HCT116 (cell line): ENCODE measurements around the gene ZNF692. TPM values are rescaled to one million over a fixed set of nuclear protein-coding genes. Genes with fewer than 3 reads are reported as not detected.
A peak's percentile ranks its signal among the peaks of the same experiment; 100 is the strongest.

ENCODE experiments used
- ATAC-seq: fragments of 200-7000 bp; cut with Tn5 transposase; 2 replicates; pipeline ENCODE4 v1.9.1; 2020; ENCODE audit warnings: mild to moderate bottlenecking, moderate library complexity
- BruUV-seq: library from RNA; stranded (reverse); fragments of 400-500 nt; replicated peaks from 2 replicates; lab custom pipeline; 2021; lab: Mats Ljungman, UMichigan
- CTCF ChIA-PET: fragments of 300-600 bp; sonication (Branson Sonifier 250); formaldehyde crosslinking; loops from one replicate; lab custom pipeline; 2021; ENCODE audit warnings: antibody characterized with exemption; lab: Charles Lee
- POLR2A ChIA-PET: fragments of 300-600, 350-600 bp; sonication (Branson Sonifier 250); formaldehyde crosslinking; loops from one replicate; lab custom pipeline; 2021; ENCODE audit warnings: antibody characterized with exemption; lab: Charles Lee
- RAD21 ChIA-PET, 2 experiments: fragments of 300-600 bp; sonication (Branson Sonifier 250); formaldehyde crosslinking; loops; one replicate each; lab custom pipeline; 2023; ENCODE audit warnings: low total read pairs in 2 of 2; ENCODE audit not compliant: uncharacterized antibody in 2 of 2, unreplicated experiment in 2 of 2, low non-redundant PET in 1 of 2; lab: Charles Lee
- DNase-seq: peaks from one replicate; pipeline ENCODE4 v3.0.0-alpha.2; 2010; ENCODE audit warnings: low read depth, low spot score
- H2AFZ ChIP-seq: fragments of 200-600 bp; shearing (Covaris generic), sonication (generic); 2 replicates; pipeline ENCODE4 v1.6.1; 2017; ENCODE audit warnings: low read depth, mixed run types, mixed read lengths, antibody characterized with exemption, low read length; ENCODE audit not compliant: poor library complexity, severe bottlenecking
- H3K27ac ChIP-seq: 2 replicates; pipeline ENCODE4 v1.5.1; 2012; ENCODE audit warnings: low read depth, low read length
- H3K27me3 ChIP-seq: fragments of 200-600 bp; sonication (generic); 2 replicates; pipeline ENCODE4 v1.6.1; 2016; ENCODE audit warnings: mixed run types, low read length, mixed read lengths; ENCODE audit not compliant: insufficient read depth
- H3K36me3 ChIP-seq, 2 experiments: fragments of 200-500 bp in 1 of 2; fragments of 200-600 bp in 1 of 2; sonication (Bioruptor generic) in 1 of 2; sonication (generic) in 1 of 2; 2 replicates each; pipeline versions ENCODE4 v1.5.1 to v1.6.1; 2014 to 2016; ENCODE audit warnings: low read length in 2 of 2, inconsistent platforms in 1 of 2, mixed read lengths in 1 of 2, mixed run types in 1 of 2; ENCODE audit not compliant: insufficient read depth in 2 of 2, control insufficient read depth in 1 of 2
- H3K4me1 ChIP-seq, 2 experiments: fragments of 200-600 bp in 1 of 2; sonication (generic) in 1 of 2; 2 replicates each; pipeline versions ENCODE4 v1.5.1 to v1.6.1; 2012 to 2017; ENCODE audit warnings: low read length in 2 of 2, inconsistent platforms in 1 of 2, mild to moderate bottlenecking in 1 of 2, mixed read lengths in 1 of 2, mixed run types in 1 of 2, moderate library complexity in 1 of 2; ENCODE audit not compliant: insufficient read depth in 2 of 2, control insufficient read depth in 1 of 2
- H3K4me2 ChIP-seq: fragments of 200-600 bp; sonication (generic); 2 replicates; pipeline ENCODE4 v1.6.1; 2017; ENCODE audit warnings: mixed run types, low read length, mixed read lengths
- H3K4me3 ChIP-seq, 2 experiments: fragments of 200-600 bp in 1 of 2; sonication (generic) in 1 of 2; replicated peaks in 1 of 2; 2 replicates each; pipeline ENCODE4 v1.5.1; 2011 to 2016; ENCODE audit warnings: low read length in 2 of 2, control low read depth in 1 of 2, low read depth in 1 of 2, mild to moderate bottlenecking in 1 of 2, mixed read lengths in 1 of 2, mixed run types in 1 of 2
- H3K79me2 ChIP-seq: fragments of 200-600 bp; sonication (generic); 2 replicates; pipeline ENCODE4 v1.6.1; 2017; ENCODE audit warnings: mild to moderate bottlenecking, mixed run types, low read length, moderate library complexity, mixed read lengths; ENCODE audit not compliant: insufficient read depth
- H3K9ac ChIP-seq: fragments of 200-600 bp; sonication (generic); 2 replicates; pipeline ENCODE4 v1.6.1; 2016; ENCODE audit warnings: low read length, mixed read lengths
- H3K9me2 ChIP-seq: fragments of 200-600 bp; sonication (generic), shearing (Covaris generic); 2 replicates; pipeline ENCODE4 v1.6.1; 2017; ENCODE audit warnings: mixed run types, mild to moderate bottlenecking, moderate library complexity; ENCODE audit not compliant: insufficient read depth
- H3K9me3 ChIP-seq, 2 experiments: fragments of 200-500 bp in 1 of 2; fragments of 200-600 bp in 1 of 2; sonication (Bioruptor generic) in 1 of 2; sonication (generic) in 1 of 2; 2 replicates each; pipeline ENCODE4 v1.6.1; 2014 to 2017; ENCODE audit warnings: low read length in 2 of 2, mixed read lengths in 2 of 2, inconsistent platforms in 1 of 2, low read depth in 1 of 2, mild to moderate bottlenecking in 1 of 2, mixed run types in 1 of 2, moderate library complexity in 1 of 2; ENCODE audit not compliant: control insufficient read depth in 1 of 2, insufficient read depth in 1 of 2
- H4K20me1 ChIP-seq: fragments of 200-600 bp; sonication (generic), shearing (Covaris generic); 2 replicates; pipeline ENCODE4 v1.6.1; 2017; ENCODE audit warnings: mixed run types, mild to moderate bottlenecking, moderate library complexity; ENCODE audit not compliant: insufficient read depth
- EZH2 ChIP-seq: fragments of 200-600 bp; sonication (generic); IDR thresholded peaks from 2 replicates; pipeline ENCODE4 v1.6.1; 2017; ENCODE audit warnings: antibody characterized with exemption, mixed run types
- JUND ChIP-seq: IDR thresholded peaks from 2 replicates; pipeline ENCODE4 v1.6.1; 2012
- POLR2A ChIP-seq: IDR thresholded peaks from 2 replicates; pipeline ENCODE4 v1.7.0; 2011; ENCODE audit warnings: borderline replicate concordance; ENCODE audit not compliant: insufficient read depth, insufficient read length; ENCODE audit errors: extremely low read depth
- POLR2AphosphoS5 ChIP-seq: IDR thresholded peaks from 2 replicates; pipeline ENCODE4 v1.6.1; 2011; ENCODE audit warnings: mild to moderate bottlenecking, low read depth, low read length, moderate library complexity
- RAD21 ChIP-seq: IDR thresholded peaks from 2 replicates; pipeline ENCODE4 v1.6.1; 2012; ENCODE audit warnings: low read depth, mild to moderate bottlenecking
- SP1 ChIP-seq: IDR thresholded peaks from 2 replicates; pipeline ENCODE4 v1.6.1; 2012; ENCODE audit warnings: low read depth
- YY1 ChIP-seq: IDR thresholded peaks from 2 replicates; pipeline ENCODE4 v1.6.1; 2011; ENCODE audit warnings: low read length, low read depth, moderate library complexity, mild to moderate bottlenecking; ENCODE audit not compliant: insufficient replicate concordance; ENCODE audit errors: extremely low read depth
- ZNF274 ChIP-seq: fragments of 200-500 bp; sonication (Bioruptor generic); IDR thresholded peaks from 2 replicates; pipeline ENCODE4 v1.6.1; 2014; ENCODE audit warnings: mild to moderate bottlenecking, low read depth, low read length, inconsistent platforms
- intact Hi-C: fragments of 100-400 bp; cut with micrococcal nuclease; formaldehyde crosslinking; loops from 2 replicates; pipeline ENCODE4 v1.10.0; 2022
- total RNA-seq: library from RNA; stranded (reverse); gene quantifications from one replicate; pipeline ENCODE4 v1.2.1, GENCODE V29; 2021; ENCODE audit not compliant: unreplicated experiment
- TF ChIP-seq, protein P1 (sequence below): IDR thresholded peaks from 2 replicates; pipeline ENCODE4 v1.6.1; 2012

ZNF692 gene
- total RNA-seq, 1 experiment from 2014 or later: 76.2 TPM

DNA sequence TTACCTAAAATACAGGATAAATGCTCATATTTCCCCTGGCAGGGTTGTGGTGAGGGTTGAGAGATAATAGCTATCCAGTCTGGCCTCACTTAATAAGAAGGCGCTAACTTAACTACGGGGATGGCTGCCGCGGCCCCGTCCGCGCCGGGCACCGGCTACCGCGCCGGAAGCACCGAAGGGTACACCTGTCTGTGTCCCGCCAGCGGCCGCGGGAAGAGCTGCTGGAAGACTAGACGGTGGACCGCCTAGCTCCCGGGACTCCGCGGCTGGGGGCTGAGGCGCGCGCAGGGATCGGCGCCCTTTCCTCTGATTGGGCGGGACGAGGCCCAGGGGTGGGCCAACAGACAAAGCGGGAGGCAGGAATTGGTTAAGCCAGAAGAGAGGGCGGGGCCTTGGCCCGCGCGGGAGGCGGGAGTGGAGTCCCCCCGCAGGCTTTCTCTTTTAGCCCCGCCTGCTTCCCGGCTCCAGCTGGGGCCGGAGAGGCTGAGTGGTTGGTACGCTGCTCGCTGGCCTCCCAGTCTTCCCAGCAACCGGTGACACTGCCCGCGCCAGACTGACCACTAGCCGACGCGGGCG is 21.0 kb downstream of the ZNF692 start, which contains the start of gene ZNF672:
ZNF672 (plus strand) TSS at position 444 of the 576 bp plus-strand sequence. CDS start 9,051 bp downstream, outside the sequence.
- BruUV-seq: no TSS peak
- ChIA-PET CTCF (interaction anchor here (1.0 to 2.9 kb wide), 6 partner anchors 9 to 141 kb away, joined by 3 to 24 read pairs (median 6); partner anchors contain the start of genes SH3BP5L and ZNF692), RAD21 (interaction anchor here in 1 of 2 experiments (1.1 kb wide), 1 partner anchor 12 kb away, joined by 4 read pairs; the partner anchor contains the start of gene SH3BP5L), POLR2A (interaction anchor here (0.8 to 4.4 kb wide), 6 partner anchors 9 to 69 kb away, joined by 3 to 49 read pairs (median 6); partner anchors contain the start of genes PGBD2, SH3BP5L and ZNF692)
- H3K4me2 ChIP-seq: peak within 1 kb of the TSS; percentile 84
- TF ChIP-seq POLR2A (peak; percentile 95), YY1 (peak; percentile 24), EZH2 (no peak), JUND (no peak), SP1 (peak; percentile 92), POLR2AphosphoS5 (peak; percentile 99), ZNF274 (no peak), RAD21 (no peak)
- TF ChIP-seq, protein P1, sequence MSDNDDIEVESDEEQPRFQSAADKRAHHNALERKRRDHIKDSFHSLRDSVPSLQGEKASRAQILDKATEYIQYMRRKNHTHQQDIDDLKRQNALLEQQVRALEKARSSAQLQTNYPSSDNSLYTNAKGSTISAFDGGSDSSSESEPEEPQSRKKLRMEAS: peak; percentile 23; the same call in 1 of the 2 replicates
- no peaks in the 10 kb centered on the region for H3K36me3 ChIP-seq
- peak within 1 kb of the TSS; percentile 97 for H3K27ac ChIP-seq
- no peaks in the 10 kb centered on the region for H3K27me3 ChIP-seq
- H3K79me2 ChIP-seq: peaks cover 32% of the 10 kb centered on the region
- H3K9ac ChIP-seq: peak within 1 kb of the TSS; percentile 88
- H4K20me1 ChIP-seq: no peaks in the 10 kb centered on the region
- peak; percentile 92 for DNase-seq
- peaks cover 5 to 24% of the 10 kb centered on the region in 2 experiments; a peak in 3 of 4 replicates for H3K4me1 ChIP-seq
- intact Hi-C loops: loop anchor here (1.0 kb wide), 3 partner anchors 12 to 35 kb away; partner anchors contain the start of gene ZNF692
- peak within 1 kb of the TSS; percentile 69 to 84 for H3K4me3 ChIP-seq
- no peaks in the 10 kb centered on the region for H3K9me3 ChIP-seq
- ATAC-seq: peak; percentile 85
- H2AFZ ChIP-seq: no peak within 1 kb of the TSS
- H3K9me2 ChIP-seq: no peaks in the 10 kb centered on the region
